ENCODE results near the gene PGBD2.
"Not testable (repeated sequence)": the region's sequence is repeated elsewhere in the genome, so short reads cannot be mapped to it uniquely, and the experiment has no call there.

- not testable (repeated sequence) for TF ChIP-seq CTCF (IDR thresholded peaks at IDR 0.05); POLR2AphosphoS5 (IDR thresholded peaks at IDR 0.05; ENCODE audit: insufficient read depth in 1 of 2, low read depth in 1 of 2)
Observed at GRCh38 chr1:248882427-248882826, 23.6 kb upstream of the PGBD2 start.
